ENCODE results near the gene ZNF536.

DNA sequence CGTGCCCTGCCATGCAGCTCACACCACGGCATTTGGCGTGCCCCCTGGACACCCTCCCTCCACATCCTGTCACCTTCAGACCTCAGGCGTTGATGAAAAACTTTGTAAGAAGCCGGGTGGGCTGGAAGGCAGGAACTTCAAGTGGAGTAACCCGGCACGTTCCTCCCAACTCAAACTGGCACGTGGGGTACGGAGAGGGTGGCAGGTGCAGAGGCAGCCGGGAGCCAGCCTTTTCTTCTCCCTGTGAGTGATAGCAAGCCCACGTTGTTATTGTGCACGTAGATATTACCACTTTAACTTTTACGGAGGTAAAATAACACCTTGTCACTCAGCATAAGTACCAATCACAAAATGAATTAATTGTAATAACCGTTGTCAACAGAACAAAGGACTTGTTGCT lies 198.0 kb downstream of the ZNF536 start:
- TF ChIP-seq POLR2AphosphoS5 (IDR thresholded peaks at IDR 0.05; ENCODE audit: low read depth, low read length) (no peak), SIN3A (IDR thresholded peaks at IDR 0.05; ENCODE audit: borderline replicate concordance, insufficient read depth, low read depth, low read length) (no peak)
- TF ChIP-seq, protein P1, sequence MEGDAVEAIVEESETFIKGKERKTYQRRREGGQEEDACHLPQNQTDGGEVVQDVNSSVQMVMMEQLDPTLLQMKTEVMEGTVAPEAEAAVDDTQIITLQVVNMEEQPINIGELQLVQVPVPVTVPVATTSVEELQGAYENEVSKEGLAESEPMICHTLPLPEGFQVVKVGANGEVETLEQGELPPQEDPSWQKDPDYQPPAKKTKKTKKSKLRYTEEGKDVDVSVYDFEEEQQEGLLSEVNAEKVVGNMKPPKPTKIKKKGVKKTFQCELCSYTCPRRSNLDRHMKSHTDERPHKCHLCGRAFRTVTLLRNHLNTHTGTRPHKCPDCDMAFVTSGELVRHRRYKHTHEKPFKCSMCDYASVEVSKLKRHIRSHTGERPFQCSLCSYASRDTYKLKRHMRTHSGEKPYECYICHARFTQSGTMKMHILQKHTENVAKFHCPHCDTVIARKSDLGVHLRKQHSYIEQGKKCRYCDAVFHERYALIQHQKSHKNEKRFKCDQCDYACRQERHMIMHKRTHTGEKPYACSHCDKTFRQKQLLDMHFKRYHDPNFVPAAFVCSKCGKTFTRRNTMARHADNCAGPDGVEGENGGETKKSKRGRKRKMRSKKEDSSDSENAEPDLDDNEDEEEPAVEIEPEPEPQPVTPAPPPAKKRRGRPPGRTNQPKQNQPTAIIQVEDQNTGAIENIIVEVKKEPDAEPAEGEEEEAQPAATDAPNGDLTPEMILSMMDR (IDR thresholded peaks at IDR 0.05): no peak
- TF ChIP-seq, protein P2, sequence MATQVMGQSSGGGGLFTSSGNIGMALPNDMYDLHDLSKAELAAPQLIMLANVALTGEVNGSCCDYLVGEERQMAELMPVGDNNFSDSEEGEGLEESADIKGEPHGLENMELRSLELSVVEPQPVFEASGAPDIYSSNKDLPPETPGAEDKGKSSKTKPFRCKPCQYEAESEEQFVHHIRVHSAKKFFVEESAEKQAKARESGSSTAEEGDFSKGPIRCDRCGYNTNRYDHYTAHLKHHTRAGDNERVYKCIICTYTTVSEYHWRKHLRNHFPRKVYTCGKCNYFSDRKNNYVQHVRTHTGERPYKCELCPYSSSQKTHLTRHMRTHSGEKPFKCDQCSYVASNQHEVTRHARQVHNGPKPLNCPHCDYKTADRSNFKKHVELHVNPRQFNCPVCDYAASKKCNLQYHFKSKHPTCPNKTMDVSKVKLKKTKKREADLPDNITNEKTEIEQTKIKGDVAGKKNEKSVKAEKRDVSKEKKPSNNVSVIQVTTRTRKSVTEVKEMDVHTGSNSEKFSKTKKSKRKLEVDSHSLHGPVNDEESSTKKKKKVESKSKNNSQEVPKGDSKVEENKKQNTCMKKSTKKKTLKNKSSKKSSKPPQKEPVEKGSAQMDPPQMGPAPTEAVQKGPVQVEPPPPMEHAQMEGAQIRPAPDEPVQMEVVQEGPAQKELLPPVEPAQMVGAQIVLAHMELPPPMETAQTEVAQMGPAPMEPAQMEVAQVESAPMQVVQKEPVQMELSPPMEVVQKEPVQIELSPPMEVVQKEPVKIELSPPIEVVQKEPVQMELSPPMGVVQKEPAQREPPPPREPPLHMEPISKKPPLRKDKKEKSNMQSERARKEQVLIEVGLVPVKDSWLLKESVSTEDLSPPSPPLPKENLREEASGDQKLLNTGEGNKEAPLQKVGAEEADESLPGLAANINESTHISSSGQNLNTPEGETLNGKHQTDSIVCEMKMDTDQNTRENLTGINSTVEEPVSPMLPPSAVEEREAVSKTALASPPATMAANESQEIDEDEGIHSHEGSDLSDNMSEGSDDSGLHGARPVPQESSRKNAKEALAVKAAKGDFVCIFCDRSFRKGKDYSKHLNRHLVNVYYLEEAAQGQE (IDR thresholded peaks at IDR 0.05; ENCODE audit: insufficient read depth in 1 of 2, low read depth in 2 of 2, low read length in 1 of 2): no peak
